ENCODE data around the gene OR4D2.
A peak's percentile ranks its signal among the peaks of the same experiment; 100 is the strongest.
"Not testable (repeated sequence)": the region's sequence is repeated elsewhere in the genome, so short reads cannot be mapped to it uniquely, and the experiment has no call there.

Gene OR4D2

GRCh38 chr17:58166682-58167081, at the start of gene OR4D2:
OR4D2 (plus strand) TSS chr17:58166982; CDS start chr17:58169656, 2,674 bp downstream.
- DNase-seq (ENCODE audit: low read depth) = no peak

GRCh38 chr17:58117382-58117781, 49.4 kb upstream of the OR4D2 start:
- DNase-seq (ENCODE audit: low read depth) = no peak

- DNase-seq (ENCODE audit: low read depth) = no peak
These were observed 47.3 kb upstream of the OR4D2 start for GRCh38 chr17:58119491-58119890.

GRCh38 chr17:58120195-58120822, 46.5 kb upstream of the OR4D2 start:
- peak; percentile 13 for DNase-seq (ENCODE audit: low read depth)

- DNase-seq (ENCODE audit: low read depth) = peak; percentile 24
These were observed 44.9 kb upstream of the OR4D2 start for GRCh38 chr17:58121925-58122324.

GRCh38 chr17:58127846-58128245, 38.9 kb upstream of the OR4D2 start:
- no peak for DNase-seq (ENCODE audit: low read depth)

GRCh38 chr17:58132697-58133096, 34.1 kb upstream of the OR4D2 start:
- not testable (repeated sequence) for DNase-seq (ENCODE audit: low read depth)

- no peak for DNase-seq (ENCODE audit: low read depth)
These were observed 30.0 kb upstream of the OR4D2 start for GRCh38 chr17:58136669-58137279.

GRCh38 chr17:58141505-58141904, 25.3 kb upstream of the OR4D2 start:
- DNase-seq (ENCODE audit: low read depth) = no peak

- not testable (repeated sequence) for DNase-seq (ENCODE audit: low read depth)
These were observed 23.4 kb upstream of the OR4D2 start for GRCh38 chr17:58143335-58143734.

GRCh38 chr17:58144801-58145200, 22.0 kb upstream of the OR4D2 start:
- no peak for DNase-seq (ENCODE audit: low read depth)

GRCh38 chr17:58147930-58148434, 18.8 kb upstream of the OR4D2 start, which contains the start of gene OR4D1:
OR4D1 (plus strand) TSS chr17:58148384; CDS start chr17:58155154, 6,770 bp downstream.
- no peak for DNase-seq (ENCODE audit: low read depth)

GRCh38 chr17:58148609-58149008, 18.2 kb upstream of the OR4D2 start:
- no peak for DNase-seq (ENCODE audit: low read depth)

- no peak for DNase-seq (ENCODE audit: low read depth)
These were observed 16.4 kb upstream of the OR4D2 start for GRCh38 chr17:58150394-58150793.

GRCh38 chr17:58153046-58153445, 13.7 kb upstream of the OR4D2 start:
- peak; percentile 28 for DNase-seq (ENCODE audit: low read depth)

GRCh38 chr17:58153671-58154070, 13.1 kb upstream of the OR4D2 start:
- DNase-seq (ENCODE audit: low read depth) = no peak

GRCh38 chr17:58156839-58157803, 9.7 kb upstream of the OR4D2 start:
- peak; percentile 32 for DNase-seq (ENCODE audit: low read depth)

GRCh38 chr17:58158181-58158580, 8.6 kb upstream of the OR4D2 start:
- DNase-seq (ENCODE audit: low read depth) = no peak

GRCh38 chr17:58161566-58161965, 5.2 kb upstream of the OR4D2 start:
- no peak for DNase-seq (ENCODE audit: low read depth)

GRCh38 chr17:58165981-58166380, 801 bp upstream of the OR4D2 start:
- DNase-seq (ENCODE audit: low read depth) = no peak

GRCh38 chr17:58170622-58171021, 3.8 kb downstream of the OR4D2 start:
- no peak for DNase-seq (ENCODE audit: low read depth)

- no peak for DNase-seq (ENCODE audit: low read depth)
These were observed 5.7 kb downstream of the OR4D2 start for GRCh38 chr17:58172369-58173071.
